Cerebellar cortex (tissue), 1 donor: ENCODE measurements around the gene ABCA13.

Source experiments
- DNase-seq: peaks from one replicate; pipeline ENCODE4 v3.0.0-alpha.2; 2015; ENCODE audit warnings: low spot score

ABCA13 gene

GRCh38 chr7:48428091-48428684, 256.9 kb downstream of the ABCA13 start:
- DNase-seq = no peak

- DNase-seq = no peak
These were observed 257.9 kb downstream of the ABCA13 start for GRCh38 chr7:48429117-48429516.

- no peak for DNase-seq
These were observed 266.9 kb downstream of the ABCA13 start for GRCh38 chr7:48438206-48438605.

- no peak for DNase-seq
These were observed 270.7 kb downstream of the ABCA13 start for GRCh38 chr7:48441848-48442492.

- no peak for DNase-seq
These were observed 271.8 kb downstream of the ABCA13 start for GRCh38 chr7:48443051-48443450.

GRCh38 chr7:48446721-48447120, 275.5 kb downstream of the ABCA13 start:
- DNase-seq = no peak

- DNase-seq = no peak
These were observed 281.0 kb downstream of the ABCA13 start for GRCh38 chr7:48452218-48452617.

- DNase-seq = no peak
These were observed 283.5 kb downstream of the ABCA13 start for GRCh38 chr7:48454750-48455192.

- DNase-seq = no peak
These were observed 284.1 kb downstream of the ABCA13 start for GRCh38 chr7:48455363-48455762.

- DNase-seq = no peak
These were observed 287.7 kb downstream of the ABCA13 start for GRCh38 chr7:48458701-48459524.

GRCh38 chr7:48466713-48467112, 295.5 kb downstream of the ABCA13 start:
- DNase-seq = no peak

- no peak for DNase-seq
These were observed 299.9 kb downstream of the ABCA13 start for GRCh38 chr7:48471196-48471595.

- DNase-seq = no peak
These were observed 301.4 kb downstream of the ABCA13 start for GRCh38 chr7:48472640-48473039.

- DNase-seq = no peak
These were observed 302.1 kb downstream of the ABCA13 start for GRCh38 chr7:48473205-48473865.

- no peak for DNase-seq
These were observed 310.0 kb downstream of the ABCA13 start for GRCh38 chr7:48481235-48481634.

- DNase-seq = no peak
These were observed 326.3 kb downstream of the ABCA13 start for GRCh38 chr7:48497521-48497920.

GRCh38 chr7:48502021-48502420, 330.8 kb downstream of the ABCA13 start:
- no peak for DNase-seq

- peak; percentile 51 for DNase-seq
These were observed 333.8 kb downstream of the ABCA13 start for GRCh38 chr7:48505051-48505450.

- no peak for DNase-seq
These were observed 334.2 kb downstream of the ABCA13 start for GRCh38 chr7:48505466-48505865.

- no peak for DNase-seq
These were observed 335.3 kb downstream of the ABCA13 start for GRCh38 chr7:48506569-48506968.

- DNase-seq = peak; percentile 48
These were observed 339.8 kb downstream of the ABCA13 start for GRCh38 chr7:48511080-48511479.

GRCh38 chr7:48512892-48513291, 341.6 kb downstream of the ABCA13 start:
- no peak for DNase-seq

- no peak for DNase-seq
These were observed 343.9 kb downstream of the ABCA13 start for GRCh38 chr7:48515171-48515570.
